CD14-positive monocyte (primary cell): Measurements from ENCODE around the gene PRTFDC1. TPM values are rescaled to one million over a fixed set of nuclear protein-coding genes. Genes with fewer than 3 reads are reported as not detected.

Experiments used
- DNase-seq, 3 donors: peaks; one replicate each; pipeline ENCODE4 v3.0.0-alpha.2; 2011 to 2022
- H2AFZ ChIP-seq: 2 replicates; pipeline ENCODE4 v1.6.0; 2012; ENCODE audit warnings: mild to moderate bottlenecking, low read depth, low read length, inconsistent platforms; ENCODE audit not compliant: insufficient read depth, poor library complexity, severe bottlenecking
- H3K27ac ChIP-seq, 2 donors: 1 replicate in 1 of 2; 2 replicates in 1 of 2; pipeline ENCODE4 v1.5.1; 2012 to 2013; ENCODE audit warnings: low read length in 2 of 2, control low read depth in 1 of 2, inconsistent platforms in 1 of 2, low read depth in 1 of 2, mild to moderate bottlenecking in 1 of 2
- H3K27me3 ChIP-seq, 2 donors: one replicate each; pipeline versions ENCODE4 v1.6.0 to v1.6.1; 2011 to 2013; ENCODE audit warnings: low read length in 2 of 2; ENCODE audit not compliant: control insufficient read depth in 2 of 2, insufficient read depth in 2 of 2
- H3K36me3 ChIP-seq, 2 donors: replicated peaks in 1 of 2; 1 replicate in 1 of 2; 2 replicates in 1 of 2; pipeline versions ENCODE4 v1.5.1 to v1.6.1; 2012 to 2013; ENCODE audit warnings: low read length in 2 of 2, control low read depth in 1 of 2, inconsistent platforms in 1 of 2, mild to moderate bottlenecking in 1 of 2; ENCODE audit not compliant: insufficient read depth in 2 of 2, control insufficient read depth in 1 of 2
- H3K4me1 ChIP-seq, 2 donors: 1 replicate in 1 of 2; 2 replicates in 1 of 2; pipeline versions ENCODE4 v1.5.1 to v1.6.1; 2012 to 2013; ENCODE audit warnings: low read length in 2 of 2, control low read depth in 1 of 2, inconsistent platforms in 1 of 2, mild to moderate bottlenecking in 1 of 2, moderate library complexity in 1 of 2; ENCODE audit not compliant: insufficient read depth in 2 of 2, control insufficient read depth in 1 of 2
- H3K4me2 ChIP-seq: replicated peaks from 2 replicates; pipeline ENCODE3; 2012; ENCODE audit warnings: low read length, moderate library complexity, mild to moderate bottlenecking; ENCODE audit not compliant: poor library complexity, severe bottlenecking; ENCODE audit errors: extremely low read depth
- H3K4me3 ChIP-seq, 3 experiments: fragments of 200-600 bp in 1 of 3; sonication (generic) in 1 of 3; replicated peaks in 1 of 3; 1 replicate in 2 of 3; 2 replicates in 1 of 3; pipeline ENCODE4 v1.5.1; 2011 to 2013; ENCODE audit warnings: low read length in 3 of 3, mild to moderate bottlenecking in 3 of 3, control low read depth in 2 of 3, low read depth in 2 of 3, inconsistent platforms in 1 of 3, moderate library complexity in 1 of 3
- H3K79me2 ChIP-seq: 2 replicates; pipeline ENCODE4 v1.6.0; 2012; ENCODE audit warnings: mild to moderate bottlenecking, control low read depth, inconsistent platforms, low read length, moderate library complexity; ENCODE audit not compliant: insufficient read depth
- H3K9ac ChIP-seq: 2 replicates; pipeline ENCODE4 v1.6.0; 2017; ENCODE audit warnings: low read length, mild to moderate bottlenecking; ENCODE audit not compliant: insufficient read depth, poor library complexity, severe bottlenecking
- H3K9me3 ChIP-seq, 2 donors: replicated peaks in 1 of 2; 1 replicate in 1 of 2; 2 replicates in 1 of 2; pipeline versions ENCODE4 v1.5.1 to v1.6.1; 2012 to 2013; ENCODE audit warnings: low read length in 2 of 2, control low read depth in 1 of 2; ENCODE audit not compliant: control insufficient read depth in 1 of 2, insufficient read depth in 1 of 2
- H4K20me1 ChIP-seq: 2 replicates; pipeline ENCODE4 v1.6.0; 2012; ENCODE audit warnings: mild to moderate bottlenecking, low read length, control low read depth, moderate library complexity; ENCODE audit not compliant: insufficient read depth
- H3K27ac Mint-ChIP-seq, 7 donors: one replicate each; pipeline ENCODE4 v1.8.0; 2020; ENCODE audit warnings: mild to moderate bottlenecking in 7 of 7, mixed read lengths in 7 of 7, moderate library complexity in 6 of 7, inconsistent platforms in 2 of 7
- H3K27me3 Mint-ChIP-seq, 3 donors: one replicate each; pipeline ENCODE4 v1.8.0; 2021 to 2022; ENCODE audit warnings: low read depth in 3 of 3, mild to moderate bottlenecking in 3 of 3, mixed read lengths in 3 of 3, moderate library complexity in 3 of 3, inconsistent platforms in 1 of 3
- H3K36me3 Mint-ChIP-seq, 2 donors: one replicate each; pipeline ENCODE4 v1.8.0; 2020; ENCODE audit warnings: mixed read lengths in 2 of 2, inconsistent platforms in 1 of 2, mild to moderate bottlenecking in 1 of 2
- H3K4me1 Mint-ChIP-seq: one replicate; pipeline ENCODE4 v1.8.0; 2020; ENCODE audit warnings: mild to moderate bottlenecking, mixed read lengths
- H3K4me3 Mint-ChIP-seq, 2 donors: one replicate each; pipeline ENCODE4 v1.8.0; 2020; ENCODE audit warnings: mild to moderate bottlenecking in 2 of 2, mixed read lengths in 2 of 2, moderate library complexity in 1 of 2
- H3K9me3 Mint-ChIP-seq, 7 donors: one replicate each; pipeline ENCODE4 v1.8.0; 2020 to 2022; ENCODE audit warnings: mixed read lengths in 7 of 7, mild to moderate bottlenecking in 6 of 7, moderate library complexity in 6 of 7, inconsistent platforms in 2 of 7
- CTCF ChIP-seq: fragments of 200-600 bp; IDR thresholded peaks from one replicate; pipeline ENCODE4 v1.8.0; 2022; ENCODE audit warnings: antibody characterized with exemption, mild to moderate bottlenecking
- WGBS: methylation state at CpG from one replicate; pipeline ENCODE4 v1.1.5; 2013; ENCODE audit warnings: missing lambda C conversion rate; ENCODE audit not compliant: insufficient coverage; 5-methylcytosine and 5-hydroxymethylcytosine counted together
- intact Hi-C, 2 donors: fragments of 100-400 bp; cut with micrococcal nuclease; formaldehyde crosslinking; loops; one replicate each; pipeline versions ENCODE4 v1.15.0 to v1.15.1; 2023
- polyA plus RNA-seq, 3 donors: library from polyadenylated mRNA; depleted of rRNA in 1 of 3; unstranded in 2 of 3; stranded (reverse) in 1 of 3; fragments of 300-500 nt in 2 of 3; fragments of >200 nt in 1 of 3; fragmentation: Illumina TruSeq in 2 of 3; gene quantifications; 1 replicate in 2 of 3; 2 replicates in 1 of 3; pipeline ENCODE4 v1.2.3, GENCODE V29; 2012 to 2021

The PRTFDC1 gene
- polyA plus RNA-seq, 3 donors, result not detected

GRCh38 chr10:24886290-24886680 is 66.1 kb downstream of the PRTFDC1 start:
- H3K9me3 Mint-ChIP-seq, result peaks cover 6 to 9% (median 7%) of the 10 kb centered on the region in 7 donors
- Histone ChIP-seq H3K79me2 (no peaks in the 10 kb centered on the region), H3K4me2 (no peak overlapping the region), H3K36me3 (no peaks in the 10 kb centered on the region), H3K4me3 (no peak overlapping the region), H3K4me1 (peaks cover 17 to 18% of the 10 kb centered on the region in 2 donors), H3K27ac (no peak overlapping the region), H2AFZ (no peak overlapping the region), H3K9me3 (peaks cover 0 to 8% of the 10 kb centered on the region in 2 donors), H4K20me1 (no peaks in the 10 kb centered on the region), H3K9ac (no peak overlapping the region), H3K27me3 (no peaks in the 10 kb centered on the region)
- peaks cover 24% of the 10 kb centered on the region for H3K4me1 Mint-ChIP-seq
- no peak for TF ChIP-seq CTCF
- H3K27me3 Mint-ChIP-seq, result peaks cover 0 to 2% (median 2%) of the 10 kb centered on the region in 3 donors
- no peaks in the 10 kb centered on the region for H3K36me3 Mint-ChIP-seq
- WGBS, result 100% methylated on average over 3 of the region's 5 CpGs
- intact Hi-C loops, result no loop called here
- H3K27ac Mint-ChIP-seq, result no peak overlapping the region
- no peak overlapping the region for H3K4me3 Mint-ChIP-seq
- DNase-seq, result no peak

- no peaks in the 10 kb centered on the region for H4K20me1 ChIP-seq
- no peak overlapping the region for H3K27ac Mint-ChIP-seq
- H3K9ac ChIP-seq, result no peak overlapping the region
- no peaks in the 10 kb centered on the region for H3K36me3 Mint-ChIP-seq
- H3K27me3 Mint-ChIP-seq, result peaks cover 1 to 2% (median 1%) of the 10 kb centered on the region in 3 donors
- no peak overlapping the region for H3K4me3 Mint-ChIP-seq
- H3K4me1 ChIP-seq, result peaks cover 17 to 18% of the 10 kb centered on the region in 2 donors
- no peak overlapping the region for H2AFZ ChIP-seq
- no peaks in the 10 kb centered on the region for H3K36me3 ChIP-seq
- DNase-seq, result no peak
- no peak overlapping the region for H3K4me3 ChIP-seq
- no peak overlapping the region for H3K27ac ChIP-seq
- H3K4me1 Mint-ChIP-seq, result peaks cover 24% of the 10 kb centered on the region
- H3K9me3 ChIP-seq, result peaks cover 0 to 8% of the 10 kb centered on the region in 2 donors
- intact Hi-C loops, result no loop called here
- peaks cover 6 to 9% (median 7%) of the 10 kb centered on the region in 7 donors for H3K9me3 Mint-ChIP-seq
- H3K27me3 ChIP-seq, result no peaks in the 10 kb centered on the region
- 92% methylated on average over 2 of the region's 7 CpGs for WGBS
- no peak for TF ChIP-seq CTCF
- no peaks in the 10 kb centered on the region for H3K79me2 ChIP-seq
- H3K4me2 ChIP-seq, result no peak overlapping the region
Observed at GRCh38 chr10:24885551-24886289, 66.7 kb downstream of the PRTFDC1 start.
